Measurements from ENCODE around the gene RAPGEF6.
"Not testable (repeated sequence)": the region's sequence is repeated elsewhere in the genome, so short reads cannot be mapped to it uniquely, and the experiment has no call there.

The RAPGEF6 gene

DNA sequence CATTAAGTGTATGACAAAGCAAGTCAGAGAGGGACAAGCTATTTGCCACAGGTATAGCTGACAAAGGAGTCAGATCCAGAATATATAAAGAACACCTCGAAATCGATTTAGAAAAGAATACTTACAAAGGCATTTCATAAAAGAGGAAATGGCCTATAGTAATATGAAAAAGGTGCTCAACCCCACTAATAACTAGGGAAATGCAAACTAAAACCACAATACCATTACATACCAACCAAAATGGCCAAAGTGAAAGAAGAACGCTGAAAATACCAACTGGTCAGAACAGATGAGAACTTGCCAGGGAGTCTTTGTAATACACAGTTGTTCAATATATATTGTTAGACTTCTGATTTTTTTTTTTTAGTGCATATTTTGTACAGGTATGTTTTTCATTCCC lies 218.3 kb downstream of the RAPGEF6 start:
- DNase-seq: no peak

DNA sequence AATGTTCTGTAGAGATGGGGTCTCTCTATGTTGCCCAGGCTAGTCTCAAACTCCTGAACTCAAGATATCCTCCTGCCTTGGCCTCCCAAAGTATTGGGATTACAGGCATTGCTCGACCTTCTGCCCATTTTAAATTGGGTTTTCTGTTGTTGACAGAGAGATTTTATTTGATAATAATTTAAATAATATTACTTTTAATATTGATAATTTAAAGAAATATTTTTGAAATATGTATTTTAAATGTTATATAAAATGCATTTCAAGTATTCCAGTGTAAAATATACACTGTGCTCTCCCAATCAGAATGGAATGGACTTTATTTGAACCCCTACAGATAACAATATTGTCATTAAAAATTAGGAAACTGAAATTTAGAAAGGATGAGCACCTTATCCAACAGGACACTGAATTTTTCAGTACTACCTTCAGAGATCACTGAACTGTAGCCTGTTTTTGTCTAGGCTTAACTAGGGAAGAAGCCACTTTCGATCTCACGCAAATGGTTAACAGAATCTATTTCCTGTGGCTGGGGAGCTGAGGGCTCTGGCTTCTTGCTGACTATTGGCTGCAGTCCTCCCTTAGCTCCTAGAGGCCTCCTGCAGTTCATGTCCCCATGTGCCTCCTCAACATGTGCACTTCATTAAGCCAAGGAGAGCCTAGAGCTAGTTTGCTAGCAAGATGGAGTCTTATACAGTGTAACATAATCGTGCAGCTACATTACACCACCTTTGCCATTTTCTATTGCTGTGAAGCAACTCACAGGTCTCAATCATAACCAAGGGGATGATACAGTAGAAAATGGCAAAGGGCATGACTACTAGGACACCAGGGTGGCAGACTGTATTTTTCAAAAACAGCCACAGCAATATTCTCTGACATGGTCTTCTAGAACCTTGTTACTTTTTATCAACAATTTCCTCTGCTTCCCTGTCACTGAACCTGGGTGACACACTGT lies 221.1 kb downstream of the RAPGEF6 start:
- DNase-seq: no peak

DNA sequence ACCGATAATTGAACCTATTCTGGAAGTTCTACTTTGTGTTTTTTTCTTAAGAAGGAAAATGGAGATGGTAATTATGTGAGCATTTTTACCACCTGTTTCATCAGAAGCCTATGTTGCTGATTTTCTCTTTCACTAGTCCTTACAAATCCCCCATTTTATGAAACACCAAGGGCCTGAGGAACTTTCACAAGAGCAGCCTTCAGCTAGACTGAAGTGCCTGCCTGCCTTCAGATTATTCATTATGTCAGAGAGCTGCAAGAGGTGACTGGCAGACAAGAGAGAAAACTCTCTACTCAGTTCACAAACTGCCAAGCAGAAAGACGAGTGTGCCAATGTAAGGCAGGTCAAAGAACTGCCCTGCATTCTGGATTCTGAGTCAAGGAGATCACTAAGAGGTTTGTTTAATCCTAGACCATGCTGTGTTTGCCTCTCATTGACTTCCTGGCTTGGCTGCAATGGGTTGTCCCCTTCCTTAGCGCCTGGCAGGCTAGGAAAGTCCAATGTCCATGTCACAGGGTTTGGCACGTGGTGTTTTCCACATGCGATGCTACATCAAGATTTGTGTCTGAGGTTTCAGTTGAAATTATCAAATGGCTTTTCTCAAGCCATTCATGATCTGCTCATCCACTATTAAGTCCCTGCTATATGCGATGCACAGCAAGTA lies 227.9 kb downstream of the RAPGEF6 start:
- DNase-seq: no peak

DNA sequence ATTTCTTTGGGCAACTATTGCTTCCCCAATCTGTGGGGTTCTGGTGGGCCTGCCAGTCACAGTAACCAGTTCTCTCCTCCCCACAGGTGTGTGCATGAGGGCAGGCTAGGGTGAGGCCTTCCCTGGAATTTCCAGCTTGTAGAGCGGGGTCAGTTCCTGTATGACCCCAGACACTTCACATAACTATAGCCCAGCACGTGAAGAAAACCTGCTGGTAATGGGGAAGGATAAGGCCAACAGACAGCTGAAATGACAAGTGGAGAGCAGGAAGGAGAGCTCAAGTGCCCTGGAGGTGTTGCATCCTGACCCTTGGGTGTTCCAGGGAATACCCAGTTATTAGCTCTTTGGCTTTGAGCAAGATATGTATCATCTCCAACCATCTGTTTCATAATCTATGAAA lies 229.0 kb downstream of the RAPGEF6 start:
- no peak for DNase-seq

DNA sequence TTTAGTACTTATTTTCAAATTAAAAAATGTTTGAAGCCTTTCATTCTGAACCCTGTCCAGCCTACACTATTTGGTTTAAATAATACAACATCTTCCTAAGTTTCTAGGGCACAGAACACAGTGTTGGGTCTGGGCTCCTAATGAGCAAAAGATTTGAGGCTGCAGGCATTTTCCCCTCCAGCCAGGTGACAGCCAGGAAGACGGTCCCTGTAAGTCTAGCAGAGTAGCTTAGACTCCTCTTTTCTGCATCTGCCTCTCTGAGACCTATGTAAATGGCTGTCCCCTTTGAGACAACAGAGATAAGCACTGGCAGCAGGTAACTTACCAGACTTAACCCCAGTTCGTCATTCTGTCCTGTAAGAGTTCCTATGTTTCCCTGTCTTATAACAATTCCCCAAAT lies 229.4 kb downstream of the RAPGEF6 start:
- no peak for DNase-seq

DNA sequence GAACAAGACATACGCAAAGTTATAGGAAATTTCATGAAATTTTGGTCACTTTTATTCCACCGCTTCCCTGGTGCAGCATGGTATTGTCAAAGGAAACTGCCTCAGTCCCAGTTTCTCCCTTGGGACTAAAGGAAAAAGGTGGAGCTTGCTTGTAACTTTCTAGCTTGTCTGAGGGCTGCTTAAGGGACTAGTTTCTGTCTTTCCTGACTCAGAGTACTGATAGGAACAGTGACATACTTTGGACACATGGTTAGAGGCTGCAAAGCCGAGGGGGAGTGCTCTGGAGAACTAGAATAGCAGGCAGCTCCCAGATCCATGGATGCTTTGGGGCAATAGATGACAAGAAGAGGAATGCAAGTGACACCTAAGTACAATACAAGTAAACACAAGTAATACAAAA lies 234.4 kb downstream of the RAPGEF6 start:
- no peak for DNase-seq

DNA sequence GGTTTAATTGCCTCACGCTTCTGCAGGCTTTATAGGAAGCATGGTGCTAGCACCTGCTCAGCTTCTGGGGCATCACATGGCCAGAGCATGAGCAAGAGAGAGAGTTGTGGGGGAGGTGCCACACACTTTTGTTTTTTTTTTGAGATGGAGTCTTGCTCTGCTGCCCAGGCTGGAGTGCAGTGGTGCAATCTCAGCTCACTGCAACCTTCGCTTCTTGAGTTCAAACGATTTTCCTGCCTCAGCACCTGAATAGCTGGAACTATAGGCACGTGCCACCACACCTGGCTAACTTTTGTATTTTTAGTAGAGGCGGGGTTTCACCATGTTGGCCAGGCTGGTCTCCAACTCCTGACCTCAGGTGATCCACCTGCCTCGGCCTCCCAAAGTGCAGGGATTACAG lies 236.0 kb downstream of the RAPGEF6 start:
- DNase-seq: not testable (repeated sequence)

DNA sequence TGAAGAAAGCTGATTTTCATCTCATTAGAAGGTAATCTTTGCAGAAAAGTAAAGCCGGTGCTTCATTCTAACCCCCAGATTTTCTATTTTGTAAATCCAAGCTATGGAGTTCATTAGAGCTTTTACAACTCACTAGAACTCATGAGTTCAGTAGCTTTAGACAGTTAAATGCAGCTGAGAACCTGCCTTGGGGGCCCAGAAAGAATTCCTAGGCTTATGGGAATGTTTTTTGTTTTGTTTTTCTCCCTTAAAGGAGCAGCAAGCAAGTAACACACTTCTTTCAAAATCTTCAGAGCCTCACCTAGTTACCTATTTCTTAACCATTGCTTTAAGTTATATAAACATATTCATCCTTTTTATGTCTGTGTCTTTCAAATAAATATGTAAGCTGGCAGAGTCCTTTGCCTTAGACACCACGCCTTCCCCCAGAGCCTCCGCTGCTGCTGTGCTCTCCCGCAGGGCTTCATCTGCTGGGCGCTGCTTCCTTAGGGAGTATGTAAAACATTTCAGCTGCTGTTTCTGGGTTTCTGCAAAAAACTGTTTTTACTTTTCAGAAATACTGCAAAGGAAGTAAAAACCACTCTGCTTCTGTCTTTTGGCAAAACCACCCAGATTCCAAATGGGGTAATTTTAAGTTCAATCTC lies 238.3 kb downstream of the RAPGEF6 start:
- no peak for DNase-seq

DNA sequence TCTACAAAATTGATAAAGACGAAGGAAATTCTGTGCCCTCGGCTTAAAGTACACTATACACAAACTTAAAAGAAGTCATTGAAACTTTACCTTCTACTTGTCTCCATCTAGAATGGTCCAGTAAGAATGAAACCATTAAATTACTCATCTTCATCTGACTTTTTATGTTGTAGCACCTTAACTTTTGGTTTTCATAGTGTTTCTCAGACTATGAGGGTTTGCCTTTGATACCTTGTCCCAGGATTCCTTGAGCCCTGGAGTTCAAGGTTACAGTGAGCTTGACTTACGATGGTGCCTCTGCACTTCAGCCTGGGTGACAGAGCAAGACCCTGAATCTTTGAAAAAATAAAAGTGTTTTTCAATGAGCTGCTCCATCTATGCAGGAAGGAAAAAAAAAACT lies 239.0 kb downstream of the RAPGEF6 start:
- no peak for DNase-seq

DNA sequence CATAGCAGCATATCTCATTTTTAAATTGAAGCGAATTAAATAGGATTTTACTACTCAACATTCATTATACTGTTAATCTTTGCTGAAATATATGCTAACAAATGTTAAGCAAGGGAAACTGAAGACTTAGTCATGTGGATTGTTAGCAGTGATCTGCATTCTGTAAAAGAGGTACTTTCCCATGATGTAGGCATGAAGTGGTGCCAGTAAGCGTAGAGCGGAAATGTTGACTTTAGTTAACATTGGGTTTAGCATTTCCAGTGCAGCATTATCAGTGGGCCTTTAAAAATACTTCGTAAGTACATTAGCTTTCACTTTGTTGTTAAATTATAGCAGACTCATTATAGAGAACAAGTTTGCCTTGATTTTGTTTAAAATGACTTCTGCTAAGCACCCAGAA lies 240.9 kb downstream of the RAPGEF6 start:
- no peak for DNase-seq

DNA sequence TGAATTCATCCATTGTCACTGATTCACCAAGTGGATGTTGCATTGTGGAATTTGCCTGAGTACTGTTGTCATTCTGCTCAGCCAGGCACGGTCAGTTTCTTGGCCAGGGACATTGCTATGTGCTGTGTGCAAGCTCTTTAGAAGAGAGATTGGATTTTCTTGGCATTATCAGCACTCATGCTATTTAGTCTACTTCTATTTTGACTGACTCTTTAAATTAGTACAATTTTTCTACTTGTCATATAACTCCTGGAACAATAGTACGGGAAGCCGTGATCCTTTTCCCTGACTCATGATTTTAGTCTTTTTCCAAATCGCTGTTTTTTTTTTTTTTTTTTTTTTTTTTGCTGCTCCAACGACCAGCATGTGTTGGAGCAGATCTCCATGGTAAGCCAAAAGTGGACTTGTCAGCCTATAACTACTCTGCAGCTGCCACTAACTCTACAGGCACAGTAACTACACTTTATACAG lies 241.5 kb downstream of the RAPGEF6 start:
- DNase-seq: no peak

DNA sequence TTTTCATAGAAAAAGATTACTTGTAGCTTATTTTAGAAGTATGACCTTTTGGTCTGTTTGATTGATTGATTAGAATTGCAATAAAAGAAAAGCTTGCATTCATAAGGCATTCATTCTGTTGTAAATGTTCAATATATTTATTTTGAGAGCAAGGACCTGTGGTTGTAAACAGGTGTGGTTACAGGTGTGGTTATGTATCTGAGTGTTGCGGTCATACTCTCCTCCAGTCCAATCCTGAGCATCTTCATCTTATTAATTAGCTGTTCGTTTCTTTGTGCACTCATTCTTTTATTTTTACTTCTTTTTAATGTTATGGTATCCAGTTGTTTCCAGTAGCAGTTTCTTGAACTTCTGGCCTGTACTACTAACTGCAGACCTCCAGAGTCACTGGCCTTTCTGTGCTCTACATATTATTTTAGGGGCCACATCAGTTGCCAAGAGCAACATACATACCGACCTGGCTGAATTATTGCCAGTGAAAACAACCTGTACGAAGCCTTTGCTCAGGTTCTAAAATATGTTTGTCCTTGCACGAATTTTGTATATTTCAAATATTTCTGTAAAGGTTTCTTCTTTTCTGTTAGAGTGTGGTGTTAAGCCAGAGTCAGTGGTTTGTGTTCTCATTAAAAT lies 242.4 kb downstream of the RAPGEF6 start:
- no peak for DNase-seq

DNA sequence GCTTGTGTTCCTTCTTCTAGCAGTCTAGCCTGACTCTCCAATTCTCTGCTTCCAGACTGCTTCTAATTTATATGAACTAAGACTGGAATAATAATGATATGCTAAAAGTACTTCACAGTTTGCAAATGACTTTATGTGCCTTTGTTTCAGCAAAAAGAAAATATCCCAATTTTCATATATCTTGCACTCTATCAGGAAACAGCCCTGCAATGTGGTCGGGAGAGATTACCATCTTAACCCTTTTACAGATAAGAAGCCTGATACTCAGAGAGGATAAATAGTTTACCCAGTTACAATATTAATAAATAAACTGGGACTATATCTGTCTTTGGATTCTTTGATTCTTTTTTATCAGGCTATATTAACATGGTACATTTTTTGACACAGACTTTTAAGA lies 245.2 kb downstream of the RAPGEF6 start:
- DNase-seq: no peak

DNA sequence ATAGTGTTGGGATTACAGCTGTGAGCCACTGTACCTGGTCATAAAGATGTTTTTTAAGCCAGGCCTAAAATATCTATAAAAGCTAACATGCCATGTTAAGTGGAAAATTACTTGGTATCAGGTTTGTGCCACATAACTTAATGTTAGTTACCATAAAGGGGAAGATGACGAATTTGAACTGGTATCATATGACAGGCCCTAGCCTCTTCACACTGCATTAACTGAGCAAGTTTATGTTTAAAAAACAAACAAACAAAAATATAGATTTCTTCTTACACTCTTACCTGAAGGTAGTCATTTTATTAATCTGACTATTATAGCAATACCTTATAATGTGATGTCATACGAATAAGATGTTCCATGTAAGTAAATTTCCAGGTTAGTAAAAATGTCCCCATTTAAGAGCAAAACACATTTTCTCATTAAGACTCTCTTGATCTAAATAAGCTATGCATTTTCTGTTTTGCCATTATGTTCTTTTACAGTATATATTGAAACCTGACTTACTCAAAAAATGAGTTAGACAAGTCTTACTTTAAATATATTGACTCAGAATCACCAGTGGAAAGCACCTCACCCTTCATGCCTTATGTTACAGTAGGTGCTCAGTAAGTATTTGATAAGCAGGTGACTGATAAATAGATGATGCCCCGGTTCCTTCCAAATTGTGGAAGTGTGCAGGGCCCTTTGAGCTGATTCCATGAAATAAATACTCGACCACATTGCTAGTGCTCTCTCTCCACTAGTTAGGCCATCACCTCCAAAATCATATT lies 245.7 kb downstream of the RAPGEF6 start:
- no peak for DNase-seq

DNA sequence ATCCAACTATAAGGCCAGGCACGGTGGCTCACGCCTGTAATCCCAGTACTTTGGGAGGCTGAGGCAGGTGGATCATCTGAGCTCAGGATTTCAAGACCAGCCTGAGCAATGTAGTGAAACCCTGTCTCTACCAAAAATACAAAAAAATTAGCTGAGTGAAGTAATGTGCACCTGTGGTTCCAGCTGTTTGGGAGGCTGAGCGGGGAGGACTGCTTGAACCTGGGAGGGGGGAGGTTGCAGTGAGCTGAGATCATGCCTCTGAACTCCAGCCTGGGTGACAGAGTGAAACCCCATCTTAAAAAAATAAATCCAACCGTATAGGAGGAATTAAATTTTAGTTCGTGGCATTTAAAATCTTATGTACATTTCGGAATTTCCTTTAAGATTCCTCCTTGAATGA lies 247.8 kb downstream of the RAPGEF6 start:
- no peak for DNase-seq

DNA sequence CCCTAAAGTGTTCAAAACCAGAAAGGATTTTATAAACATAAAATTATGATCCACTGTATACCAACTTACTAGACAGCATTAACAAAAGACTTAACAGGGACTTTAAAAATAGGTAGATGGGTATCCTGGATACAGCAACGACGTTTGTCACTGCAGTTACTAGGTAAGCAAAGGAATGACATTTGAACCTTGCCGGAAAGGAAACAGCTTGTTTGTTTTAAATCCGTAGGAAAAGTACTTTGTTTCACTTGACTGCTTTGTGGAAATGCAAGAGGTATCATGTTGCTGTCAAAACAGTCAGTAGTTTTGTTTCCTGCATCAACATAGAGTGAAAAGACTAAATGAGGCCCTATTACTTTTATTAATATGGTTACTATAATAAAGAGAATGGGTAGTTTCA lies 248.2 kb downstream of the RAPGEF6 start:
- DNase-seq: no peak

DNA sequence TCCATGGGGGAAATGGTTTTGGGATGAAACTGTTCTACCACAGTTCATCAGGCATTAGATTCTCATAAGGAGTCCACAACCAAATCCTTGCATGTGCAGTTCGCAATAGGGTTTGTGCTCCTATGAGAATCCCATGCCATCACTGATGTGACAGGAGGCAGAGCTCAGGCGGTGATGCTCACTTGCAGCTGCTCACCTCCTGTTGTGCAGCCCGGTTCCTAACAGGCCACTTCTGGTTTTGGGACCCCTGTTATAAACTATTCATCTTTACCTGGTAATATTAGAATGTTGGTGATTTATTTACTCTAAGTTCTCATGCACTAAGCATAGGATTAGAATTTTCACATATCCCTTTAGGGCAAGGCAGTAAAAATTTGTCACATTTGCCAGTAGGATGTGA lies 248.9 kb downstream of the RAPGEF6 start:
- DNase-seq: no peak

DNA sequence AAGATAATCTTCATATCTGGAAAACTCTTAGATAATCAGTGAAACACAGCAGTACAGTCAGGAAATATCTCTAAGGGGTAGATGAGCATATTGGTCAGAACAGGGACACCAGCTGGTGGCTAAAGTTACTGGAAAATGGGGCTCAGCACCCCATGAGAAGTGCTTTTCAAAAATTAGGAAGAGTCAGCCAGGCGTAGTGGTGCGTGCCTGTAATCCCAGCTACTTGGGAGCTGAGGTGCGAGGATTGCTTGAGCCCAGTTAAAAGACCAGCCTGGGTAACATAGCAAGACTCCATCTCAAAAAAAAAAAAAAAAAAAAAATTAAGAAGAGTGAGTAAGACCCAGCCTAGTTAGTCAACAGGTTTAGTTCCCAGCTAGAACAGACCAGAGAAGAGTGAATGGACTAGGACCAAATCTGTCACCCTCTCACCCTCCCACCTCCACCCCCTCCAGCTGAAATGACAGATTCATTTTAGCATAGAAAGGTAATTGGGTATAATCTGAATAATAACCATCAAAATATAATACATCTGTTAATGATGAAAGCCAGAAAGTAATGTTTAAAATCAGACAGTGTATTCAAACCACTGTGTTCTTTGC lies 250.3 kb downstream of the RAPGEF6 start:
- no peak for DNase-seq

DNA sequence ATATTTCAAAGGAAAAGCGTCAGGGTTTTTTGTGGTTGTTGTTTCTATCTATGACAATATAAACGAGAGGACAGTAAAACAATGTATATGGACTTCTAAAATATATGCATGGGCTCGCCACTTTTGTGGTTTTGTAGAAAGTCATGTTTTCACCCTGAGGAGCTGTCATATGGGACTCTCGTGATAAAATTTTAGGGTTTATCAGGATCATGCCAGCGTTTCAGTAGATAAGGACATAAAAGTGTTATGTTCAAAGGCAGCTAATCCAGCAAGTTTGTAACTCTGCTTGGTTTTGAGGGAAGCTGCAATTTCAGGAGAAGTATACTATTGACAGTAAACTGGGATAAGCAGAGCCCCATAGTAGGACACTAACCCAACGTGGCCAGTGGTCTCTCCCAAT lies 250.9 kb downstream of the RAPGEF6 start:
- no peak for DNase-seq

DNA sequence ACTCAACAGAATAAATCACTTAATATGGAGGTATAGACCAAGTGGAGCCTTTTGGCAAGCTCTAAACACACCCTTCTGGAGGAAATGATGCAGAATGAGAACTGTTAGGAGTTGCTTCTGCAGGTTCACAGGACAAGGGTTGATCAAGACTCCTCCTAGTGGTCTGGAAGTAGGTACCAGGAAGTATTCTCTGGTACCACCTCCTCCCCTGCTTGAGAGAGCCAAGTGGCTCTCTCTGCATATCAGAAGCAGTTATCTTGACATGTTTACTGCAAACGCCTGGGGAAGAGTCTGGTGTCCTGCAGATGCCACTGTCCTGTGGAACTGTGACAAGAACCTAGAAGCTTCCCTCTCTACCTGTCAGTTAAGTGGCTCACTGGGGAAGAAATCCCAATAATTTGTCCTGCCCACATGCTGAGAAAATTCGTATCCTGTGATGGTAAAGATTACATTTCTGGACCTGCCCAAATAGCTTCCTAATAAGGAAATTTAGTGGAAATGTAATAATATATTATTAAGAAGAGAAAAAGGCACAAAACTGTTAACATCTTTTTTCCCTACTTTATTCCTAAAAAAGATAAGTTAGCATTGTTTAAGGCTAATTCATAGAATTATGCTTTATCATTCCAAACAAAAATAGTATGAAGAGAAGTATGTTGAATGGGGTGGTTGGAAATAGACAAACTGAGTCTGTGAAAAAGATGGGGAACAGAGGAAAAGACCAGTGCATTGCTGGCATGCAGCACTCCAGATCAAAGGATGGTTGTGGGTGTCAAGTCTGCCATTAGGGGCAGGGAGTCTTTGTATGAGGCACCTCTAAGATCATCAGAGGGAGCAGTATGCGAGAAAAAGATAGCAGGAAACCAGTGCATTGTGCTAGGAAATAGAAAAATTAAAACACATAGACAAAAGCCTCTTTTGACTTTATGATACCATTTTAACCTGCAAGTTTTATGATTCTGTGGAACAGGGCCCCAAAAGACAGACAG lies 252.3 kb downstream of the RAPGEF6 start:
- DNase-seq: peak; percentile 27

DNA sequence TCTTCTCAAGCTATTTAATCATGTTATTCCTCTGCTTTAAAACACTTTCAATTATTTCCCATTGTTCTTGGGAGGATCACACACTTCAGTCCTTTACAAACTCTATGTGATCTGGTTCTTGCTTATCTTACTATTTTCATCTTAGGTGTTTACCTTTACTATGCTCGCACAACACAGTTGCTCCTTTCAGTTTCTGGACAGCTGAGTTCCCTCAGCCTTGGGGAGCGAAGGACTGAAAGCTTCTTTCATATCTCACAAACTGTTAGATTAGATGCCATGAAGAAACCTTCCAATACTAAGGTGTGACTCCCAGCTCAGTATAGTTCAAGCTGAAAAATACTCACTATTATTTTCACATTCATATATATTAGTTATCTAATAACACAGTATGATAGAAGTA lies 253.3 kb downstream of the RAPGEF6 start:
- DNase-seq: no peak
